GM12878 (cell line): ENCODE data around the gene PPP6R2. TPM values are rescaled to one million over a fixed set of nuclear protein-coding genes. Genes with fewer than 3 reads are reported as not detected.
"Not testable (repeated sequence)": the region's sequence is repeated elsewhere in the genome, so short reads cannot be mapped to it uniquely, and the experiment has no call there.

ENCODE experiments used
- ATAC-seq: fragments of 200-7000 bp; cut with Tn5 transposase; 3 replicates; pipeline ENCODE4 v1.9.1; 2020; ENCODE audit warnings: mild to moderate bottlenecking, moderate library complexity
- BruUV-seq: library from RNA; stranded (reverse); fragments of 400-500 nt; replicated peaks from 2 replicates; lab custom pipeline; 2021; lab: Mats Ljungman, UMichigan
- CTCF ChIA-PET: fragments of 300-600 bp; sonication (Branson Sonifier 250); formaldehyde crosslinking; extraction: SDS; loops from one replicate; lab custom pipeline; 2021; ENCODE audit warnings: inconsistent platforms; lab: Yijun Ruan, JAX
- POLR2A ChIA-PET: fragments of 350-600 bp; formaldehyde crosslinking; extraction: SDS; loops from one replicate; lab custom pipeline; 2021; ENCODE audit warnings: inconsistent platforms; lab: Charles Lee
- RAD21 ChIA-PET: fragments of 300-600 bp; sonication (Branson Sonifier 250); formaldehyde crosslinking; loops from one replicate; lab custom pipeline; 2023; ENCODE audit warnings: antibody characterized with exemption; ENCODE audit not compliant: unreplicated experiment; lab: Charles Lee
- SMC1A ChIA-PET: fragments of 300-600 bp; sonication (Branson Sonifier 250); formaldehyde crosslinking; loops from one replicate; lab custom pipeline; 2023; ENCODE audit not compliant: unreplicated experiment, uncharacterized antibody; lab: Charles Lee
- DNase-seq: peaks from one replicate; pipeline ENCODE4 v3.0.0-alpha.2; 2011; ENCODE audit warnings: low read depth, low spot score
- FAIRE-seq: peaks from 3 replicates; lab custom pipeline; 2011; peaks lifted over from hg19 to GRCh38; lab: Jason Lieb, UNC
- H2AFZ ChIP-seq: 2 replicates; pipeline ENCODE4 v1.6.0; 2011; ENCODE audit warnings: low read depth, low read length, control low read depth; ENCODE audit not compliant: control insufficient read depth
- H3K27ac ChIP-seq: 2 replicates; pipeline ENCODE4 v1.5.1; 2011; ENCODE audit warnings: control low read depth; ENCODE audit not compliant: control insufficient read depth, insufficient read depth
- H3K27me3 ChIP-seq, 2 experiments: replicated peaks in 1 of 2; 2 replicates each; pipeline versions ENCODE4 v1.6.0 to v1.6.1; 2011; ENCODE audit warnings: low read length in 1 of 2; ENCODE audit not compliant: control insufficient read depth in 2 of 2, insufficient read depth in 2 of 2
- H3K36me3 ChIP-seq, 2 experiments: 2 replicates each; pipeline ENCODE4 v1.5.1; 2011; ENCODE audit warnings: low read length in 1 of 2; ENCODE audit not compliant: control insufficient read depth in 2 of 2, insufficient read depth in 2 of 2
- H3K4me1 ChIP-seq: 2 replicates; pipeline ENCODE4 v1.6.1; 2011; ENCODE audit warnings: mild to moderate bottlenecking, low read length, moderate library complexity, mixed read lengths; ENCODE audit not compliant: control insufficient read depth, insufficient read depth
- H3K4me2 ChIP-seq: 2 replicates; pipeline ENCODE4 v1.6.0; 2011; ENCODE audit warnings: control low read depth; ENCODE audit not compliant: control insufficient read depth, insufficient read depth
- H3K4me3 ChIP-seq: fragments of 200-600 bp; sonication (generic); 2 replicates; pipeline ENCODE4 v1.5.1; 2016
- H3K79me2 ChIP-seq: 2 replicates; pipeline ENCODE4 v1.6.0; 2011; ENCODE audit warnings: low read length; ENCODE audit not compliant: control insufficient read depth, insufficient read depth
- H3K9ac ChIP-seq: 2 replicates; pipeline ENCODE4 v1.8.0; 2011; ENCODE audit warnings: low read length, control low read depth, mixed read lengths; ENCODE audit not compliant: control insufficient read depth, insufficient read depth
- H3K9me3 ChIP-seq: replicated peaks from 3 replicates; pipeline ENCODE4 v1.5.1; 2011; ENCODE audit warnings: mild to moderate bottlenecking, low read length; ENCODE audit not compliant: control insufficient read depth, insufficient read depth
- H4K20me1 ChIP-seq: 2 replicates; pipeline ENCODE4 v1.6.0; 2011; ENCODE audit not compliant: control insufficient read depth, insufficient read depth
- EP300 ChIP-seq, 2 experiments: fragments of 150-350 bp in 1 of 2; IDR thresholded peaks; 2 replicates each; pipeline ENCODE4 v1.6.1; 2011 to 2012; ENCODE audit warnings: low read depth in 2 of 2, low read length in 2 of 2, borderline replicate concordance in 1 of 2, improper control_type of control experiment in 1 of 2, inconsistent platforms in 1 of 2; ENCODE audit not compliant: control insufficient read depth in 1 of 2
- NFXL1 ChIP-seq: fragments of 450-650 bp; IDR thresholded peaks from 2 replicates; pipeline ENCODE4 v1.6.1; 2017; ENCODE audit warnings: antibody characterized with exemption, mild to moderate bottlenecking, borderline replicate concordance
- POU2F2 ChIP-seq: IDR thresholded peaks from 3 replicates; pipeline ENCODE4 v1.6.1; 2011; ENCODE audit warnings: low read depth, mild to moderate bottlenecking, low read length, borderline replicate concordance
- RUNX3 ChIP-seq: IDR thresholded peaks from 2 replicates; pipeline ENCODE4 v1.6.1; 2012; ENCODE audit warnings: low read length, inconsistent platforms
- TCF12 ChIP-seq: IDR thresholded peaks from 2 replicates; pipeline ENCODE4 v1.6.1; 2011; ENCODE audit warnings: low read depth, mild to moderate bottlenecking, low read length
- TCF3 ChIP-seq: IDR thresholded peaks from 2 replicates; pipeline ENCODE4 v1.6.1; 2012; ENCODE audit warnings: low read depth, mild to moderate bottlenecking, low read length, borderline replicate concordance; ENCODE audit not compliant: insufficient read depth
- WGBS: methylation state at CpG from one replicate; pipeline ENCODE4 v1.1.6; 2016; ENCODE audit warnings: low lambda C conversion rate; ENCODE audit not compliant: insufficient replicate concordance, insufficient coverage; ENCODE audit errors: missing lambda C conversion rate; 5-methylcytosine and 5-hydroxymethylcytosine counted together
- in situ Hi-C: fragments of 300-500 bp; cut with MboI; formaldehyde crosslinking; loops from 9 replicates; pipeline ENCODE4 v1.14.3; 2018; ENCODE audit warnings: mixed read lengths
- intact Hi-C: fragments of 100-400 bp; cut with micrococcal nuclease; formaldehyde crosslinking; loops from one replicate; pipeline ENCODE4 v1.14.2; 2022; ENCODE audit not compliant: unreplicated experiment
- polyA plus RNA-seq, 11 experiments: library from polyadenylated mRNA; depleted of rRNA in 4 of 11; unstranded in 6 of 11; stranded (reverse) in 5 of 11; fragments of >200 nt; fragmentation: Nextera tagmentation in 4 of 11; fragmentation: Illumina TruSeq in 1 of 11; extraction: Ambion mirVana in 4 of 11; extraction: Trizol in 1 of 11; gene quantifications; 1 replicate in 1 of 11; 2 replicates in 10 of 11; pipeline versions ENCODE4 v1.2.1 to v1.2.3, GENCODE V29; 2011 to 2016; ENCODE audit warnings: inconsistent platforms in 2 of 11, missing spikeins in 2 of 11, low read depth in 1 of 11
- total RNA-seq, 4 experiments: library from RNA; depleted of rRNA in 3 of 4; stranded (reverse); fragments of >200 nt in 3 of 4; fragmentation: Illumina TruSeq in 1 of 4; extraction: Trizol in 1 of 4; gene quantifications; 2 replicates each; pipeline versions ENCODE4 v1.2.1 to v1.2.3, GENCODE V29; 2013 to 2021

Gene PPP6R2
- total and polyA plus RNA-seq, 10 of the 15 experiments (the other 5 are each of a cell fraction or from before 2014, with no cell fraction given): 0.29 to 52.6 (median 25.4) TPM

DNA sequence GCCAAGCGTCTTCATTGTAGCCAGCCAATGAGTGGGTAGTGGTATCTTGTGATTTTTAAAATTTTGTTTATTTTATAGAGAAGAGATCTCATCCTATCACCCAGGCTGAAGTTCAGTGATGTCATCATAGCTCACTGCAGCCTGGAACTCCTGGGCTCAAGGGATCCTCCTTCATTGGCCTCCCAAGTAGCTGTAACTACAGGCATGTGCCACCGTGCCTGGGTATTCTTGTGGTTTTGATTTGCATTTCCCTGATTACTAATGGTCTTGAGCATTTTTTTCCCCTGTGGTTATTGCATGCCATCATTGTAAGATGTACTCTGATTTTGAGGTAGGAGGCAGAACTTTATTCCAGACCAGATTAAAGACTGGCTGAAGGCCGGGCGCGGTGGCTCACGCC is 13.9 kb upstream of the PPP6R2 start:
- 76% methylated on average over 6 of the region's 6 CpGs for WGBS
- no peak for FAIRE-seq
- Histone ChIP-seq H3K27me3 (no peaks in the 10 kb centered on the region), H3K4me2 (no peak overlapping the region), H4K20me1 (no peaks in the 10 kb centered on the region)
- POLR2A ChIA-PET: no interaction called here
- SMC1A ChIA-PET: no interaction called here
- RAD21 ChIA-PET: interaction anchor here (1.5 kb wide), 1 partner anchor 53 kb away, joined by 3 read pairs; no protein-coding TSS in a partner anchor
- intact Hi-C loops: no loop called here
- TF ChIP-seq EP300 (IDR thresholded peaks at IDR 0.05; ENCODE audit: borderline replicate concordance in 1 of 2, control insufficient read depth in 1 of 2, low read depth in 2 of 2, low read length in 2 of 2) (no peak), RUNX3 (0 out of 2 replicates have a peak, but pooled peaks have one; percentile 14), NFXL1 (no peak), POU2F2 (0 out of 3 replicates have a peak, but pooled peaks have one; percentile 26)
- TF ChIP-seq, all 136 proteins: peak for 2
- Histone ChIP-seq H3K79me2 (peaks cover 1% of the 10 kb centered on the region; the same call in 1 of the 2 replicates), H3K9me3 (no peaks in the 10 kb centered on the region), H3K27ac (no peak overlapping the region), H3K4me3 (no peak overlapping the region), H3K9ac (no peak overlapping the region), H3K4me1 (peaks cover 9% of the 10 kb centered on the region), H2AFZ (no peak overlapping the region), H3K36me3 (no peaks in the 10 kb centered on the region)
- DNase-seq (no peak), ATAC-seq (no peak)
- CTCF ChIA-PET: interaction anchor here (0.8 to 4.2 kb wide), 6 partner anchors 11 to 291 kb away, joined by 3 to 36 read pairs (median 10); no protein-coding TSS in a partner anchor
- no TSS peak for BruUV-seq
- in situ Hi-C loops: loop anchor here (5.0 kb wide), 1 partner anchor 52 kb away; no protein-coding TSS in a partner anchor

GRCh38 chr22:50334433-50334832 is 8.7 kb upstream of the PPP6R2 start:
- H4K20me1 ChIP-seq, H2AFZ ChIP-seq, FAIRE-seq, in situ Hi-C loops, H3K36me3 ChIP-seq, H3K9me3 ChIP-seq, intact Hi-C loops, BruUV-seq, DNase-seq, H3K79me2 ChIP-seq, SMC1A ChIA-PET, H3K27me3 ChIP-seq, H3K9ac ChIP-seq: not testable (repeated sequence)
- peak; percentile 76 for TF ChIP-seq TCF12
- TF ChIP-seq TCF3: 0 out of 2 replicates have a peak, but pooled peaks have one; percentile 28
- RAD21 ChIA-PET: interaction anchor here (0.8 to 1.0 kb wide), 3 partner anchors 58 to 287 kb away, joined by 3 to 5 read pairs (median 4); partner anchors contain the start of gene HDAC10
- CTCF ChIA-PET: interaction anchor here (0.5 to 1.4 kb wide), 10 partner anchors 10 to 179 kb away, joined by 3 to 8 read pairs (median 4); no protein-coding TSS in a partner anchor
- 0% methylated on average over 5 of the region's 5 CpGs for WGBS
- peaks cover 13% of the 10 kb centered on the region for H3K4me1 ChIP-seq
- H3K4me2 ChIP-seq: peak overlapping the region; percentile 50
- POLR2A ChIA-PET: interaction anchor here (0.6 to 0.7 kb wide), 3 partner anchors 214 to 238 kb away, joined by 3 to 5 read pairs (median 3); no protein-coding TSS in a partner anchor
- peak overlapping the region; percentile 47; the same call in 1 of the 2 replicates for H3K27ac ChIP-seq
- ATAC-seq: peak; percentile 38; the same call in 2 of the 3 replicates
- H3K4me3 ChIP-seq: peak overlapping the region; percentile 21; the same call in 1 of the 2 replicates
